Measurements from ENCODE around the gene RPL14.

DNA sequence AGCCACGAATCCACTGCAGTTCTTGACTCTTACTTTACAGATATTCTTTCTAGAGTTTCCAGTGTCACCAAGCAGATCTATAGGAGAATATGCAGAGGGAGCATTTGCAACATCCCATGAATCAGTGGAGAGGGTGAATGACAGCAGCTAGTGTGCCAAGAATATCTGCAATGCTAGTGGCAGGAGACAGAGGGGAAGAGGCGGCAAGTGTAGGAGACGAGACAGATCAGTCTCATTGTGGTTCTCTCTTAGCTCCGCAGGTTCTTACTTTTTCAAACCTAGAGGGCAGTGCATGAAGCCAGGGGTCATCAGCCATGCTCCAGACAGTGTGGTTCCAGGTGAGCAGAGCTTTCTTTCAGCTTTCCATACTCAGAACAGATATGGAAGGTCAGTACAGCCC is 20.5 kb downstream of the RPL14 start:
- no peak for TF ChIP-seq POLR2A (IDR thresholded peaks at IDR 0.05)
- TF ChIP-seq, protein P1, sequence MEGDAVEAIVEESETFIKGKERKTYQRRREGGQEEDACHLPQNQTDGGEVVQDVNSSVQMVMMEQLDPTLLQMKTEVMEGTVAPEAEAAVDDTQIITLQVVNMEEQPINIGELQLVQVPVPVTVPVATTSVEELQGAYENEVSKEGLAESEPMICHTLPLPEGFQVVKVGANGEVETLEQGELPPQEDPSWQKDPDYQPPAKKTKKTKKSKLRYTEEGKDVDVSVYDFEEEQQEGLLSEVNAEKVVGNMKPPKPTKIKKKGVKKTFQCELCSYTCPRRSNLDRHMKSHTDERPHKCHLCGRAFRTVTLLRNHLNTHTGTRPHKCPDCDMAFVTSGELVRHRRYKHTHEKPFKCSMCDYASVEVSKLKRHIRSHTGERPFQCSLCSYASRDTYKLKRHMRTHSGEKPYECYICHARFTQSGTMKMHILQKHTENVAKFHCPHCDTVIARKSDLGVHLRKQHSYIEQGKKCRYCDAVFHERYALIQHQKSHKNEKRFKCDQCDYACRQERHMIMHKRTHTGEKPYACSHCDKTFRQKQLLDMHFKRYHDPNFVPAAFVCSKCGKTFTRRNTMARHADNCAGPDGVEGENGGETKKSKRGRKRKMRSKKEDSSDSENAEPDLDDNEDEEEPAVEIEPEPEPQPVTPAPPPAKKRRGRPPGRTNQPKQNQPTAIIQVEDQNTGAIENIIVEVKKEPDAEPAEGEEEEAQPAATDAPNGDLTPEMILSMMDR (IDR thresholded peaks at IDR 0.05), result no peak

Data from testis (tissue), 2 donors.